Muscle of leg (tissue), 11 donors: Measurements from ENCODE around the gene CDC42BPA. TPM values are rescaled to one million over a fixed set of nuclear protein-coding genes. Genes with fewer than 3 reads are reported as not detected.
"Not testable (repeated sequence)": the region's sequence is repeated elsewhere in the genome, so short reads cannot be mapped to it uniquely, and the experiment has no call there.

Experiments
- DNase-seq: peaks from one replicate; pipeline ENCODE4 v3.0.0; 2013
- H3K27ac ChIP-seq: one replicate; pipeline ENCODE4 v1.5.1; 2013; ENCODE audit warnings: mild to moderate bottlenecking, low read length, control low read depth
- H3K27me3 ChIP-seq: one replicate; pipeline ENCODE4 v1.6.1; 2013; ENCODE audit warnings: low read length; ENCODE audit not compliant: control insufficient read depth, insufficient read depth
- H3K36me3 ChIP-seq: one replicate; pipeline ENCODE4 v1.6.1; 2013; ENCODE audit warnings: low read length; ENCODE audit not compliant: control insufficient read depth, insufficient read depth
- H3K4me1 ChIP-seq: one replicate; pipeline ENCODE4 v1.6.1; 2013; ENCODE audit warnings: low read length; ENCODE audit not compliant: control insufficient read depth, insufficient read depth
- H3K4me3 ChIP-seq: one replicate; pipeline ENCODE4 v1.5.1; 2013; ENCODE audit warnings: low read length, control low read depth
- H3K9me3 ChIP-seq: replicated peaks from 2 replicates; pipeline ENCODE4 v1.6.1; 2013; ENCODE audit warnings: low read depth, low read length; ENCODE audit not compliant: control insufficient read depth
- WGBS: methylation state at CpG from one replicate; pipeline ENCODE4 v1.1.5; 2013; ENCODE audit warnings: missing lambda C conversion rate; ENCODE audit not compliant: insufficient coverage; 5-methylcytosine and 5-hydroxymethylcytosine counted together
- polyA plus RNA-seq, 8 donors: library from polyadenylated mRNA; unstranded; fragments of 120-200 nt; gene quantifications; one replicate each; pipeline versions ENCODE4 v1.2.1 to v1.2.3, GENCODE V29; 2013; ENCODE audit warnings: inconsistent platforms in 1 of 8, low replicate concordance in 1 of 8; ENCODE audit not compliant: insufficient read length in 8 of 8, insufficient read depth in 1 of 8
- total RNA-seq: library from RNA; stranded (reverse); fragments of 120-200 nt; gene quantifications from one replicate; pipeline ENCODE4 v1.2.4, GENCODE V29; 2013

Gene CDC42BPA
- total and polyA plus RNA-seq, 9 donors = 22.0 to 38.2 (median 29.3) TPM

GRCh38 chr1:227016990-227017389 lies 301.3 kb downstream of the CDC42BPA start:
- Histone ChIP-seq H3K27me3 (no peaks in the 10 kb centered on the region), H3K4me1 (no peaks in the 10 kb centered on the region), H3K4me3 (no peak overlapping the region), H3K27ac (no peak overlapping the region), H3K36me3 (peaks cover 25% of the 10 kb centered on the region), H3K9me3 (peaks cover 4% of the 10 kb centered on the region)
- WGBS = no CpG with 5 or more reads among the region's 3 CpGs
- DNase-seq = no peak

- peaks cover 13% of the 10 kb centered on the region for H3K36me3 ChIP-seq
- no peaks in the 10 kb centered on the region for H3K4me1 ChIP-seq
- 88% methylated on average over 2 of the region's 5 CpGs for WGBS
- DNase-seq = no peak
- no peak overlapping the region for H3K27ac ChIP-seq
- no peak overlapping the region for H3K4me3 ChIP-seq
- H3K27me3 ChIP-seq = no peaks in the 10 kb centered on the region
- H3K9me3 ChIP-seq = no peaks in the 10 kb centered on the region
Measured at GRCh38 chr1:227010645-227011044, 307.6 kb downstream of the CDC42BPA start.

- H3K36me3 ChIP-seq = peaks cover 11% of the 10 kb centered on the region
Measured at GRCh38 chr1:227009937-227010336, 308.4 kb downstream of the CDC42BPA start.

GRCh38 chr1:227006226-227006796 lies 312.0 kb downstream of the CDC42BPA start:
- Histone ChIP-seq H3K9me3 (no peaks in the 10 kb centered on the region), H3K27ac (no peak overlapping the region), H3K27me3 (no peaks in the 10 kb centered on the region), H3K4me3 (no peak overlapping the region), H3K4me1 (no peaks in the 10 kb centered on the region), H3K36me3 (peaks cover 30% of the 10 kb centered on the region)
- WGBS = no CpG with 5 or more reads among the region's 5 CpGs
- DNase-seq = no peak

More at GRCh38 chr1:227009937-227010336, 308.4 kb downstream of the CDC42BPA start:
- H3K27ac ChIP-seq = no peak overlapping the region
- H3K4me3 ChIP-seq = no peak overlapping the region
- H3K9me3 ChIP-seq = no peaks in the 10 kb centered on the region
- no peaks in the 10 kb centered on the region for H3K27me3 ChIP-seq
- no peaks in the 10 kb centered on the region for H3K4me1 ChIP-seq
- no peak for DNase-seq

- Histone ChIP-seq H3K4me1 (no peaks in the 10 kb centered on the region), H3K9me3 (no peaks in the 10 kb centered on the region), H3K27ac (no peak overlapping the region), H3K36me3 (peaks cover 36% of the 10 kb centered on the region), H3K27me3 (no peaks in the 10 kb centered on the region), H3K4me3 (no peak overlapping the region)
- DNase-seq = no peak
- 81% methylated on average over 3 of the region's 8 CpGs for whole genome bisulfite sequencing
Measured at GRCh38 chr1:227004796-227005195, 313.5 kb downstream of the CDC42BPA start.

- Histone ChIP-seq H3K4me1 (no peaks in the 10 kb centered on the region), H3K27me3 (no peaks in the 10 kb centered on the region), H3K36me3 (peaks cover 36% of the 10 kb centered on the region), H3K27ac (no peak overlapping the region), H3K4me3 (no peak overlapping the region), H3K9me3 (no peaks in the 10 kb centered on the region)
- 100% methylated on average over 1 of the region's 8 CpGs for WGBS
- DNase-seq = no peak
Measured at GRCh38 chr1:227003165-227003564, 315.1 kb downstream of the CDC42BPA start.

- Histone ChIP-seq H3K36me3 (peaks cover 36% of the 10 kb centered on the region), H3K4me1 (no peaks in the 10 kb centered on the region), H3K9me3 (no peaks in the 10 kb centered on the region), H3K27me3 (no peaks in the 10 kb centered on the region), H3K27ac (no peak overlapping the region), H3K4me3 (no peak overlapping the region)
- WGBS = 64% methylated on average over 2 of the region's 3 CpGs
- DNase-seq = no peak
Measured at GRCh38 chr1:227002531-227003049, 315.7 kb downstream of the CDC42BPA start.

GRCh38 chr1:226999579-226999978 lies 318.7 kb downstream of the CDC42BPA start:
- peaks cover 36% of the 10 kb centered on the region for H3K36me3 ChIP-seq
- H3K9me3 ChIP-seq, DNase-seq, H3K4me1 ChIP-seq, H3K27ac ChIP-seq, H3K27me3 ChIP-seq, H3K4me3 ChIP-seq: not testable (repeated sequence)
- WGBS = no CpG with 5 or more reads among the region's 2 CpGs

- no peak overlapping the region for H3K27ac ChIP-seq
- no peaks in the 10 kb centered on the region for H3K27me3 ChIP-seq
- WGBS = 73% methylated on average over 8 of the region's 13 CpGs
- DNase-seq = no peak
- H3K4me3 ChIP-seq = no peak overlapping the region
- H3K9me3 ChIP-seq = no peaks in the 10 kb centered on the region
- peaks cover 17% of the 10 kb centered on the region for H3K36me3 ChIP-seq
- peaks cover 7% of the 10 kb centered on the region for H3K4me1 ChIP-seq
Measured at GRCh38 chr1:226995365-226996332, 322.6 kb downstream of the CDC42BPA start.

- Histone ChIP-seq H3K9me3 (no peaks in the 10 kb centered on the region), H3K4me3 (no peak overlapping the region), H3K27me3 (no peaks in the 10 kb centered on the region), H3K27ac (no peak overlapping the region), H3K4me1 (peaks cover 7% of the 10 kb centered on the region), H3K36me3 (peaks cover 16% of the 10 kb centered on the region)
- no peak for DNase-seq
- WGBS = 78% methylated on average over 17 of the region's 18 CpGs
Measured at GRCh38 chr1:226994586-226995364, 323.5 kb downstream of the CDC42BPA start.
